SK-N-SH treated with all-trans-retinoic acid at 6 μM for 48 hours (cell line): Measurements from ENCODE around the gene BCL10.

ENCODE experiments used
- ATAC-seq: fragments of 200-7000 bp; cut with Tn5 transposase; 3 replicates; pipeline ENCODE4 v1.9.1; 2020; ENCODE audit warnings: mild to moderate bottlenecking, moderate library complexity
- ARNTL ChIP-seq: fragments of 450-650 bp; formaldehyde crosslinking; IDR thresholded peaks from 2 replicates; pipeline ENCODE4 v1.5.0; 2020; ENCODE audit warnings: low read depth, mild to moderate bottlenecking, moderate library complexity, borderline replicate concordance
- BACH2 ChIP-seq: fragments of 250-450 bp; sonication (Bioruptor Pico); IDR thresholded peaks from 2 replicates; pipeline ENCODE4 v1.9.0; 2021; ENCODE audit warnings: mild to moderate bottlenecking, borderline replicate concordance
- CSDC2 ChIP-seq: fragments of 250-450 bp; sonication (Bioruptor Pico); IDR thresholded peaks from 2 replicates; pipeline ENCODE4 v1.5.0; 2020; ENCODE audit warnings: mild to moderate bottlenecking, moderate library complexity
- ESRRG ChIP-seq: fragments of 250-450 bp; sonication (Bioruptor Pico); IDR thresholded peaks from 2 replicates; pipeline ENCODE4 v1.6.1; 2021; ENCODE audit warnings: mild to moderate bottlenecking
- ISL1 ChIP-seq: fragments of 250-450 bp; sonication (Bioruptor Pico); IDR thresholded peaks from 2 replicates; pipeline ENCODE4 v2.1.2; 2022; ENCODE audit warnings: mild to moderate bottlenecking, moderate library complexity
- OSR1 ChIP-seq: fragments of 250-450 bp; sonication (Bioruptor Pico); IDR thresholded peaks from 2 replicates; pipeline ENCODE4 v1.8.0; 2022; ENCODE audit warnings: moderate library complexity, mild to moderate bottlenecking, inconsistent platforms
- PPARA ChIP-seq: fragments of 250-450 bp; sonication (Bioruptor Pico); IDR thresholded peaks from 2 replicates; pipeline ENCODE4 v1.5.0; 2020; ENCODE audit warnings: mild to moderate bottlenecking, borderline replicate concordance
- SNAI2 ChIP-seq: fragments of 250-450 bp; sonication (Bioruptor Pico); IDR thresholded peaks from 2 replicates; pipeline ENCODE4 v1.5.0; 2020; ENCODE audit warnings: mild to moderate bottlenecking, moderate library complexity
- TOX ChIP-seq: fragments of 250-450 bp; sonication (Bioruptor Pico); IDR thresholded peaks from 2 replicates; pipeline ENCODE4 v1.8.0; 2021; ENCODE audit warnings: mild to moderate bottlenecking, moderate library complexity, borderline replicate concordance
- ZC3H10 ChIP-seq: fragments of 250-450 bp; sonication (Bioruptor Pico); IDR thresholded peaks from 2 replicates; pipeline ENCODE4 v1.5.1; 2021; ENCODE audit warnings: mild to moderate bottlenecking, moderate library complexity
- ZFP3 ChIP-seq: fragments of 250-450 bp; sonication (Bioruptor Pico); IDR thresholded peaks from 2 replicates; pipeline ENCODE4 v1.5.0; 2020; ENCODE audit warnings: mild to moderate bottlenecking, moderate library complexity
- ZNF565 ChIP-seq: fragments of 450-650 bp; formaldehyde crosslinking; conservative IDR thresholded peaks from 2 replicates; pipeline ENCODE4 v1.5.0; 2020; ENCODE audit warnings: low read depth, mild to moderate bottlenecking, moderate library complexity
- ZNF8 ChIP-seq: fragments of 450-650 bp; formaldehyde crosslinking; IDR thresholded peaks from 2 replicates; pipeline ENCODE4 v1.5.0; 2020; ENCODE audit warnings: mild to moderate bottlenecking, moderate library complexity
- TF ChIP-seq, protein P1 (sequence below): fragments of 250-450 bp; sonication (Bioruptor Pico); IDR thresholded peaks from 2 replicates; pipeline ENCODE4 v1.5.1; 2021; ENCODE audit warnings: mild to moderate bottlenecking, moderate library complexity
- TF ChIP-seq, protein P2 (sequence below): fragments of 250-450 bp; sonication (Bioruptor Pico); IDR thresholded peaks from 2 replicates; pipeline ENCODE4 v1.8.0; 2021; ENCODE audit warnings: low read depth, mild to moderate bottlenecking, moderate library complexity, borderline replicate concordance
- TF ChIP-seq, protein P3 (sequence below): fragments of 250-450 bp; sonication (Bioruptor Pico); IDR thresholded peaks from 2 replicates; pipeline ENCODE4 v1.5.0; 2020; ENCODE audit warnings: mild to moderate bottlenecking, moderate library complexity
- TF ChIP-seq, protein P4 (sequence below): fragments of 250-450 bp; sonication (Bioruptor Pico); IDR thresholded peaks from 2 replicates; pipeline ENCODE4 v1.8.0; 2020; ENCODE audit warnings: mild to moderate bottlenecking, moderate library complexity, borderline replicate concordance

BCL10 gene

DNA sequence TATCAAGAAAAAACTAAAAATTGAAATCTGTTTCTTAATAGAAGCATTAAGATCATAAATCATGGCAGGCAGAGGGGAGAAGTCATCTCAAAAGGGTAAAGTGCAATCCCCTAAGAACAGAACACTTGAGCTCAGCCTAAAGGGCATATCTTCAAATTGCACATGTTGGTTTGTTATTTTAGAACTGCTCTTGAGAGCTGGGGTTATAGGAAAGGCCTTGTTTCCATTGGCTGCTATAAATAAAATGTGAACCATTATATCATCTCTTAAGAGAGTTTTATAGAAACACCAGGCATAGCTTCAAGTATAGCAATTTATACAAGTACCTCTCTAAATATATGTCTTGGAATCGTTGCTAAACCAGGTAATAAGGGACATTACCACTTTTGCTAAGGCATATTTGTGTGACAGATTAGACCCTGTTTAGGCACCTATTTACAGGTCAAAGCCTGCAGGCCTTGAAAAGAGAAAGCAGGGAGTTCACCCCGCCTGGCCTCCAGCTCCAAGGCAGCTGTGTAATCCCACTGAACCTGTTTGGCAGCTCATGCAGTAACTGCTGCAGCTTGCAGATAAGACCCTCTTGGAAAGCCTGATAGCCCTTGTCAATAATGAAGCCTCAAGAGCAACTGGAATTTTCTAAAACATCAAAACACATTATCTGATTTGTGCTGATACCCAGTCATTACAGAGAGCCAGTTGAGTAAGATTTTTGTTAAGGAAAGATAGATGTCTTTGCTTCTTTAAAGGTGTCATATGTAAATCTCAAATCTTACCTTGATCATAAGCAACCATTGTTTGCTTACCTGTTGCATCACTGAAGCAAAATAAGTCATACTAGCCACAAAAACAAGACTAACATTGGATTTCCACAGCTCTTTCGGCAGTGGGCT is 51.5 kb downstream of the BCL10 start:
- TF ChIP-seq, protein P1, sequence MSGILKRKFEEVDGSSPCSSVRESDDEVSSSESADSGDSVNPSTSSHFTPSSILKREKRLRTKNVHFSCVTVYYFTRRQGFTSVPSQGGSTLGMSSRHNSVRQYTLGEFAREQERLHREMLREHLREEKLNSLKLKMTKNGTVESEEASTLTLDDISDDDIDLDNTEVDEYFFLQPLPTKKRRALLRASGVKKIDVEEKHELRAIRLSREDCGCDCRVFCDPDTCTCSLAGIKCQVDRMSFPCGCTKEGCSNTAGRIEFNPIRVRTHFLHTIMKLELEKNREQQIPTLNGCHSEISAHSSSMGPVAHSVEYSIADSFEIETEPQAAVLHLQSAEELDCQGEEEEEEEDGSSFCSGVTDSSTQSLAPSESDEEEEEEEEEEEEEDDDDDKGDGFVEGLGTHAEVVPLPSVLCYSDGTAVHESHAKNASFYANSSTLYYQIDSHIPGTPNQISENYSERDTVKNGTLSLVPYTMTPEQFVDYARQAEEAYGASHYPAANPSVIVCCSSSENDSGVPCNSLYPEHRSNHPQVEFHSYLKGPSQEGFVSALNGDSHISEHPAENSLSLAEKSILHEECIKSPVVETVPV (CRISPR knock-in tag), result no peak
- TF ChIP-seq, protein P2, sequence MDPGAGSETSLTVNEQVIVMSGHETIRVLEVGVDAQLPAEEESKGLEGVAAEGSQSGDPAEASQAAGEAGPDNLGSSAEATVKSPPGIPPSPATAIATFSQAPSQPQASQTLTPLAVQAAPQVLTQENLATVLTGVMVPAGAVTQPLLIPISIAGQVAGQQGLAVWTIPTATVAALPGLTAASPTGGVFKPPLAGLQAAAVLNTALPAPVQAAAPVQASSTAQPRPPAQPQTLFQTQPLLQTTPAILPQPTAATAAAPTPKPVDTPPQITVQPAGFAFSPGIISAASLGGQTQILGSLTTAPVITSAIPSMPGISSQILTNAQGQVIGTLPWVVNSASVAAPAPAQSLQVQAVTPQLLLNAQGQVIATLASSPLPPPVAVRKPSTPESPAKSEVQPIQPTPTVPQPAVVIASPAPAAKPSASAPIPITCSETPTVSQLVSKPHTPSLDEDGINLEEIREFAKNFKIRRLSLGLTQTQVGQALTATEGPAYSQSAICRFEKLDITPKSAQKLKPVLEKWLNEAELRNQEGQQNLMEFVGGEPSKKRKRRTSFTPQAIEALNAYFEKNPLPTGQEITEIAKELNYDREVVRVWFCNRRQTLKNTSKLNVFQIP, result no peak
- TF ChIP-seq TOX (CRISPR knock-in tag) (no peak), ESRRG (CRISPR knock-in tag) (no peak), ZNF8 (CRISPR knock-in tag) (no peak), OSR1 (CRISPR knock-in tag) (no peak), ZNF565 (no peak), ARNTL (CRISPR knock-in tag) (no peak)
- TF ChIP-seq, protein P3, sequence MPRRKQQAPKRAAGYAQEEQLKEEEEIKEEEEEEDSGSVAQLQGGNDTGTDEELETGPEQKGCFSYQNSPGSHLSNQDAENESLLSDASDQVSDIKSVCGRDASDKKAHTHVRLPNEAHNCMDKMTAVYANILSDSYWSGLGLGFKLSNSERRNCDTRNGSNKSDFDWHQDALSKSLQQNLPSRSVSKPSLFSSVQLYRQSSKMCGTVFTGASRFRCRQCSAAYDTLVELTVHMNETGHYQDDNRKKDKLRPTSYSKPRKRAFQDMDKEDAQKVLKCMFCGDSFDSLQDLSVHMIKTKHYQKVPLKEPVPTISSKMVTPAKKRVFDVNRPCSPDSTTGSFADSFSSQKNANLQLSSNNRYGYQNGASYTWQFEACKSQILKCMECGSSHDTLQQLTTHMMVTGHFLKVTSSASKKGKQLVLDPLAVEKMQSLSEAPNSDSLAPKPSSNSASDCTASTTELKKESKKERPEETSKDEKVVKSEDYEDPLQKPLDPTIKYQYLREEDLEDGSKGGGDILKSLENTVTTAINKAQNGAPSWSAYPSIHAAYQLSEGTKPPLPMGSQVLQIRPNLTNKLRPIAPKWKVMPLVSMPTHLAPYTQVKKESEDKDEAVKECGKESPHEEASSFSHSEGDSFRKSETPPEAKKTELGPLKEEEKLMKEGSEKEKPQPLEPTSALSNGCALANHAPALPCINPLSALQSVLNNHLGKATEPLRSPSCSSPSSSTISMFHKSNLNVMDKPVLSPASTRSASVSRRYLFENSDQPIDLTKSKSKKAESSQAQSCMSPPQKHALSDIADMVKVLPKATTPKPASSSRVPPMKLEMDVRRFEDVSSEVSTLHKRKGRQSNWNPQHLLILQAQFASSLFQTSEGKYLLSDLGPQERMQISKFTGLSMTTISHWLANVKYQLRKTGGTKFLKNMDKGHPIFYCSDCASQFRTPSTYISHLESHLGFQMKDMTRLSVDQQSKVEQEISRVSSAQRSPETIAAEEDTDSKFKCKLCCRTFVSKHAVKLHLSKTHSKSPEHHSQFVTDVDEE (CRISPR knock-in tag), result no peak
- ATAC-seq, result no peak

DNA sequence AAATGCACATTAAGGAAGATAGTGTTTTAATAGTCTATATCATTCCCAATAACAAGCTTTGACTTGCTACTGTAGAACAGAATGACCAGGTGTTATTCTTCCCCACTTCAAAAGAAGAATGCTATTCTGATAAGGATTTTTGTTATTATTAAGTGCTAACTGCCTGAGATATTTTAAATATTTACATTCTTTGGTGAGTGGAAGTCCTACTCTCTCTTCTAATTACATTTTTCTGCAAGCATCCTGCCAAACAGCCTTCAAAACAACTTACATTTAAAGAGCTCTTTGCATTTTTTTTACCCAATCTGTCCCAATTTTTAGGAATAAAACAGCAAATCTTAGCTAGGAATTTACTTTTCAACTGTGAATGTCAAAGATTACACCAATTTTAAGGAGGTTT is 52.1 kb downstream of the BCL10 start:
- no peak for ATAC-seq
- TF ChIP-seq ISL1 (CRISPR knock-in tag), result no peak
- TF ChIP-seq, protein P3 (CRISPR knock-in tag), result no peak
- TF ChIP-seq ZNF8 (CRISPR knock-in tag), result no peak
- TF ChIP-seq, protein P4, sequence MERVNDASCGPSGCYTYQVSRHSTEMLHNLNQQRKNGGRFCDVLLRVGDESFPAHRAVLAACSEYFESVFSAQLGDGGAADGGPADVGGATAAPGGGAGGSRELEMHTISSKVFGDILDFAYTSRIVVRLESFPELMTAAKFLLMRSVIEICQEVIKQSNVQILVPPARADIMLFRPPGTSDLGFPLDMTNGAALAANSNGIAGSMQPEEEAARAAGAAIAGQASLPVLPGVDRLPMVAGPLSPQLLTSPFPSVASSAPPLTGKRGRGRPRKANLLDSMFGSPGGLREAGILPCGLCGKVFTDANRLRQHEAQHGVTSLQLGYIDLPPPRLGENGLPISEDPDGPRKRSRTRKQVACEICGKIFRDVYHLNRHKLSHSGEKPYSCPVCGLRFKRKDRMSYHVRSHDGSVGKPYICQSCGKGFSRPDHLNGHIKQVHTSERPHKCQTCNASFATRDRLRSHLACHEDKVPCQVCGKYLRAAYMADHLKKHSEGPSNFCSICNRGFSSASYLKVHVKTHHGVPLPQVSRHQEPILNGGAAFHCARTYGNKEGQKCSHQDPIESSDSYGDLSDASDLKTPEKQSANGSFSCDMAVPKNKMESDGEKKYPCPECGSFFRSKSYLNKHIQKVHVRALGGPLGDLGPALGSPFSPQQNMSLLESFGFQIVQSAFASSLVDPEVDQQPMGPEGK (CRISPR knock-in tag), result no peak
- TF ChIP-seq ZFP3 (CRISPR knock-in tag), result no peak
- no peak for TF ChIP-seq BACH2 (CRISPR knock-in tag)
- TF ChIP-seq CSDC2 (CRISPR knock-in tag), result no peak
- no peak for TF ChIP-seq OSR1 (CRISPR knock-in tag)
- TF ChIP-seq ZC3H10, result no peak
- TF ChIP-seq TOX (CRISPR knock-in tag), result no peak
- TF ChIP-seq SNAI2 (CRISPR knock-in tag), result no peak
- TF ChIP-seq, all 23 proteins: peak for 0

DNA sequence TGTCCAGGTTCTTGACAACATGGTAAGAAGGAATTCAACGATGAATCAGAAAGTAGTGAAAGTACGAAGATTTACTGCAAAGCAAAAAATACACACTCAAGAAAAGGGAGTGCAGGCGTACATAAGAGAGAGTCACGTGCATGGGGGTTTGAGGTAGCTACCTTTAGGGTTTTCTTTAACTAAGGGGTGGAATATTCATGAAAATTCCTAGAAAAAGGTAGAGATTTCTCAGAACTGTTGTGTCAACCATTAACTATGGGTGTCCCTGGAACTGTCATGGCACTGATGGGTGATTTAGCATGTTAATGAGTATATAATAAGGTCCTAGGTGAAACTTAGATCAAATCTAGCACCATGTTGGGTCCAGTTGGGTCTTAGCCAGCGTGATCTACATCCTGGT is 53.1 kb downstream of the BCL10 start:
- ATAC-seq, result no peak

More for the DNA sequence above, 53.1 kb downstream of the BCL10 start:
- no peak for TF ChIP-seq ESRRG (CRISPR knock-in tag)
- TF ChIP-seq SNAI2 (CRISPR knock-in tag), result no peak
- TF ChIP-seq, protein P4 (CRISPR knock-in tag), result no peak
- TF ChIP-seq, protein P2, result no peak
- no peak for TF ChIP-seq PPARA (CRISPR knock-in tag)
- no peak for TF ChIP-seq TOX (CRISPR knock-in tag)
- no peak for TF ChIP-seq ZC3H10
- no peak for TF ChIP-seq BACH2 (CRISPR knock-in tag)
- no peak for TF ChIP-seq CSDC2 (CRISPR knock-in tag)
- no peak for TF ChIP-seq OSR1 (CRISPR knock-in tag)
- no peak for TF ChIP-seq ZNF8 (CRISPR knock-in tag)
